GM12801 (cell line): ENCODE results near the gene TMEM255A.

ENCODE experiments used
- TF ChIP-seq, protein P1 (sequence below): IDR thresholded peaks from one replicate; pipeline ENCODE4 v1.5.1; 2011; ENCODE audit warnings: control low read depth; ENCODE audit not compliant: insufficient read length; ENCODE audit errors: extremely low read depth

Gene TMEM255A

GRCh38 chrX:120274958-120275357 is 36.3 kb downstream of the TMEM255A start:
- TF ChIP-seq, protein P1, sequence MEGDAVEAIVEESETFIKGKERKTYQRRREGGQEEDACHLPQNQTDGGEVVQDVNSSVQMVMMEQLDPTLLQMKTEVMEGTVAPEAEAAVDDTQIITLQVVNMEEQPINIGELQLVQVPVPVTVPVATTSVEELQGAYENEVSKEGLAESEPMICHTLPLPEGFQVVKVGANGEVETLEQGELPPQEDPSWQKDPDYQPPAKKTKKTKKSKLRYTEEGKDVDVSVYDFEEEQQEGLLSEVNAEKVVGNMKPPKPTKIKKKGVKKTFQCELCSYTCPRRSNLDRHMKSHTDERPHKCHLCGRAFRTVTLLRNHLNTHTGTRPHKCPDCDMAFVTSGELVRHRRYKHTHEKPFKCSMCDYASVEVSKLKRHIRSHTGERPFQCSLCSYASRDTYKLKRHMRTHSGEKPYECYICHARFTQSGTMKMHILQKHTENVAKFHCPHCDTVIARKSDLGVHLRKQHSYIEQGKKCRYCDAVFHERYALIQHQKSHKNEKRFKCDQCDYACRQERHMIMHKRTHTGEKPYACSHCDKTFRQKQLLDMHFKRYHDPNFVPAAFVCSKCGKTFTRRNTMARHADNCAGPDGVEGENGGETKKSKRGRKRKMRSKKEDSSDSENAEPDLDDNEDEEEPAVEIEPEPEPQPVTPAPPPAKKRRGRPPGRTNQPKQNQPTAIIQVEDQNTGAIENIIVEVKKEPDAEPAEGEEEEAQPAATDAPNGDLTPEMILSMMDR = no peak

GRCh38 chrX:120274145-120274544 is 37.1 kb downstream of the TMEM255A start:
- TF ChIP-seq, protein P1 = no peak

- TF ChIP-seq, protein P1 = no peak
Observed at GRCh38 chrX:120271218-120271617, 40.0 kb downstream of the TMEM255A start.

GRCh38 chrX:120270567-120270966 is 40.7 kb downstream of the TMEM255A start:
- TF ChIP-seq, protein P1 = no peak

DNA sequence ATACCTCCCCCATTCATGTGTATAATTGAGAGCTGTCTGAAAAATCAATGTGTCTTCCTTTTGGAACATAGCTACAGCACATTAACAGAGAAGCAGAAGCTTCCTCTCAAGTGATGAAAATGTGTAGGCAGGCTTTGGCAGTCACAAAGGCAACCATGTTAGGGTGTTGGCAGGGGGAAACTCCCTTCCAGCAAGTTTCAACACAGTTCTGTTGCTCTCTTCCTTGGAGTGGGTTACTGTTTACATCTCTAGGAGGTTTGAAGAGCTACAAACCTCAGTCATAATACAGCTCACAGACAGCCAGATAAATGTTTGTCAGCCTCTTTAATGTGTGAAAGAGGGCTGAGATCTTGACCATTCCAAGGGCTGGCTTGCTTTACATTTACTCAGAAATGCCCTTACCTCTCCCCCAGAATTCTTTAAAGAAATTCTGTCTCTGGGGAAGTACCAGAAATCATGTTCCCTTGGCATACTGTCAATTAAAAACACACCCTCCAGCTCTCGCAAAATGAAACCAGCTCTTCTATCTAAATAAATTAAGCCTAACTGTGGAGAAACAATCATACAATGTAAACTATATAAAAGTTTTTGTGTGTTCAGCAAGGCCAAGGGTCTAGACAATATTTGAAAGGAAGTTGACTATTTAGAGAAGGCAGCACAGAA is 41.8 kb downstream of the TMEM255A start:
- TF ChIP-seq, protein P1 = no peak

- TF ChIP-seq, protein P1 = no peak
Observed at GRCh38 chrX:120264341-120264740, 46.9 kb downstream of the TMEM255A start.

DNA sequence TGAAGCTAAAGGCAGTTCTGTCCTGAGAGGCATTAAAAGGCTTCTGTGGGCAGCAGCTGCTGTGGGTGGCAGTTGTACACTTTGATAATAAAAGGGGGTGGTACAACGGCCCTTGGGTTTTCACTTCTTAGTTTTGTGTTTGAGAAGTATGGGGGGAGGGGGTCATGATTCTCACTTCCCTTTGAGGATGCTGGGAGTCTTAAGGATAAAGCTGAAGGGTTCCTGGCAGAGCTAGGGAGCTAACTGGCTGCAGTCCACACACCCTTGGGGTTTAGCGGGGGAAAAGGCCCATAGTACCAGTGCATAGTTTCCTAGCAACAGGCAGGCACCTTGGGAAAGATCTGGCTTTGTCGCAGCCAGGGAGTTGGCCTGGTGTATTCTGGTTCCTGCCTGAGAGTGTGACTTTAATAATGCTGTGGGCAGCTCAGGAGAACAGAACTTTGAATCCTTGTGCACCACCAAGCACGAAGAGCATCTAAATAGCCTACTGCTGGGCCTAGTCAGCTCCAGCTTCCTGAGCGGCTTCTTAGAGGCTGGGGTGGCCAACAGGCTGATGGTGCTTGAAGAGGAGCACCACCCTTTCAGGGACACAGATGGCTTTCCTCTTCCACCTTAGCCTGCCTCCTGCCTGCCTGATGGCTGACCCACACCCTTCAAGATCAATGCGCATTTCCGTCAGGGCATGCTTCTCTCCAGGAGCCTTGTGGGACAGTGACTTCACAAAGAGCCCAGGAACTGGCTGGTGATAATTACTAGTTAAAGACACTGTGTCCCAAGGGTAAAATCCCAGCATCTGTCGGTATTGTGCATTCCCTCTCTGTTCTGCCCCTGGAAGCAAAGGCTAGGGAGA is 48.2 kb downstream of the TMEM255A start:
- TF ChIP-seq, protein P1 = no peak
